Measurements from ENCODE around the gene HM13. TPM values are rescaled to one million over a fixed set of nuclear protein-coding genes. Genes with fewer than 3 reads are reported as not detected.
"Not testable (repeated sequence)": the region's sequence is repeated elsewhere in the genome, so short reads cannot be mapped to it uniquely, and the experiment has no call there.

HM13 gene
- total and polyA plus RNA-seq, 4 donors: 57.6 to 210 (median 99.1) TPM

GRCh38 chr20:31496761-31497295, 17.4 kb upstream of the HM13 start (continued):
- TF ChIP-seq CTCF (IDR thresholded peaks at IDR 0.05; ENCODE audit: low read depth, low read length, missing input control): no peak
- no peak for TF ChIP-seq HNF4G (IDR thresholded peaks at IDR 0.05)
- no peak for TF ChIP-seq FOXA2 (IDR thresholded peaks at IDR 0.05)

GRCh38 chr20:31497838-31498540, 16.3 kb upstream of the HM13 start:
- H3K4me1 ChIP-seq (ENCODE audit: control insufficient read depth in 4 of 4, insufficient read depth in 4 of 4, low read length in 3 of 4): peaks cover 0 to 2% (median 0%) of the 10 kb centered on the region in 4 donors
- H3K27me3 ChIP-seq (ENCODE audit: control insufficient read depth in 4 of 4, insufficient read depth in 4 of 4, low read length in 3 of 4): peaks cover 0 to 4% (median 0%) of the 10 kb centered on the region in 4 donors
- no peak overlapping the region for H3K9ac ChIP-seq (ENCODE audit: low read depth in 1 of 2, low read length in 2 of 2)
- TF ChIP-seq TAF1 (conservative IDR thresholded peaks at IDR 0.05): no peak
- no peak for TF ChIP-seq NR2F2 (IDR thresholded peaks at IDR 0.05)
- TF ChIP-seq EGR1 (IDR thresholded peaks at IDR 0.05; ENCODE audit: low read depth in 2 of 2): no peak
- TF ChIP-seq RXRA (IDR thresholded peaks at IDR 0.05): no peak
- TF ChIP-seq JUND (IDR thresholded peaks at IDR 0.05): no peak
- H3K27ac ChIP-seq (ENCODE audit: low read depth in 1 of 2, low read length in 2 of 2): no peak overlapping the region
- no peaks in the 10 kb centered on the region for H3K9me3 ChIP-seq (ENCODE audit: control insufficient read depth in 4 of 4, low read length in 3 of 4)
- 41% methylated on average over 6 of the region's 6 CpGs for WGBS
- no peak overlapping the region for H3K4me3 ChIP-seq (ENCODE audit: low read depth in 1 of 3, low read length in 3 of 3)
- DNase-seq (ENCODE audit: low spot score): no peak
- H3K36me3 ChIP-seq (ENCODE audit: control insufficient read depth in 4 of 4, insufficient read depth in 3 of 4, low read depth in 1 of 4, low read length in 3 of 4): no peaks in the 10 kb centered on the region

- Histone ChIP-seq H3K9ac (ENCODE audit: low read depth in 1 of 2, low read length in 2 of 2) (no peak overlapping the region), H3K27ac (ENCODE audit: low read depth in 1 of 2, low read length in 2 of 2) (no peak overlapping the region), H3K36me3 (ENCODE audit: control insufficient read depth in 4 of 4, insufficient read depth in 3 of 4, low read depth in 1 of 4, low read length in 3 of 4) (no peaks in the 10 kb centered on the region), H3K4me1 (ENCODE audit: control insufficient read depth in 4 of 4, insufficient read depth in 4 of 4, low read length in 3 of 4) (peaks cover 0 to 4% (median 0%) of the 10 kb centered on the region in 4 donors), H3K9me3 (ENCODE audit: control insufficient read depth in 4 of 4, low read length in 3 of 4) (no peaks in the 10 kb centered on the region), H3K4me3 (ENCODE audit: low read depth in 1 of 3, low read length in 3 of 3) (no peak overlapping the region), H3K27me3 (ENCODE audit: control insufficient read depth in 4 of 4, insufficient read depth in 4 of 4, low read length in 3 of 4) (peaks cover 0 to 4% (median 1%) of the 10 kb centered on the region in 4 donors)
- no peak for DNase-seq (ENCODE audit: low spot score)
- 47% methylated on average over 1 of the region's 1 CpG for WGBS
- TF ChIP-seq SP1 (IDR thresholded peaks at IDR 0.05) (no peak), RXRA (IDR thresholded peaks at IDR 0.05) (no peak), HNF4G (IDR thresholded peaks at IDR 0.05) (no peak), YY1 (IDR thresholded peaks at IDR 0.05) (no peak), EGR1 (IDR thresholded peaks at IDR 0.05; ENCODE audit: low read depth in 2 of 2) (no peak), HNF4A (conservative IDR thresholded peaks at IDR 0.05) (no peak), JUND (IDR thresholded peaks at IDR 0.05) (no peak), RAD21 (IDR thresholded peaks at IDR 0.05) (no peak)
These were observed 13.7 kb upstream of the HM13 start for GRCh38 chr20:31500527-31500926.

GRCh38 chr20:31502884-31503673, 11.2 kb upstream of the HM13 start:
- DNase-seq (ENCODE audit: low spot score): peak; percentile 78
- TF ChIP-seq RAD21 (IDR thresholded peaks at IDR 0.05) (peak; percentile 84 to 90), CTCF (IDR thresholded peaks at IDR 0.05; ENCODE audit: low read depth, low read length, missing input control) (peak; percentile 95)
- not testable (repeated sequence) for H3K27ac ChIP-seq (ENCODE audit: low read depth in 1 of 2, low read length in 2 of 2); H3K27me3 ChIP-seq (ENCODE audit: control insufficient read depth in 4 of 4, insufficient read depth in 4 of 4, low read length in 3 of 4); H3K4me3 ChIP-seq (ENCODE audit: low read depth in 1 of 3, low read length in 3 of 3); H3K9me3 ChIP-seq (ENCODE audit: control insufficient read depth in 4 of 4, low read length in 3 of 4); H3K4me1 ChIP-seq (ENCODE audit: control insufficient read depth in 4 of 4, insufficient read depth in 4 of 4, low read length in 3 of 4); H3K36me3 ChIP-seq (ENCODE audit: control insufficient read depth in 4 of 4, insufficient read depth in 3 of 4, low read depth in 1 of 4, low read length in 3 of 4); H3K9ac ChIP-seq (ENCODE audit: low read depth in 1 of 2, low read length in 2 of 2)
- 36% methylated on average over 20 of the region's 20 CpGs for WGBS

Measured in liver (tissue), 9 donors.